ENCODE data around the gene F10.
"Not testable (repeated sequence)": the region's sequence is repeated elsewhere in the genome, so short reads cannot be mapped to it uniquely, and the experiment has no call there.

F10 gene

DNA sequence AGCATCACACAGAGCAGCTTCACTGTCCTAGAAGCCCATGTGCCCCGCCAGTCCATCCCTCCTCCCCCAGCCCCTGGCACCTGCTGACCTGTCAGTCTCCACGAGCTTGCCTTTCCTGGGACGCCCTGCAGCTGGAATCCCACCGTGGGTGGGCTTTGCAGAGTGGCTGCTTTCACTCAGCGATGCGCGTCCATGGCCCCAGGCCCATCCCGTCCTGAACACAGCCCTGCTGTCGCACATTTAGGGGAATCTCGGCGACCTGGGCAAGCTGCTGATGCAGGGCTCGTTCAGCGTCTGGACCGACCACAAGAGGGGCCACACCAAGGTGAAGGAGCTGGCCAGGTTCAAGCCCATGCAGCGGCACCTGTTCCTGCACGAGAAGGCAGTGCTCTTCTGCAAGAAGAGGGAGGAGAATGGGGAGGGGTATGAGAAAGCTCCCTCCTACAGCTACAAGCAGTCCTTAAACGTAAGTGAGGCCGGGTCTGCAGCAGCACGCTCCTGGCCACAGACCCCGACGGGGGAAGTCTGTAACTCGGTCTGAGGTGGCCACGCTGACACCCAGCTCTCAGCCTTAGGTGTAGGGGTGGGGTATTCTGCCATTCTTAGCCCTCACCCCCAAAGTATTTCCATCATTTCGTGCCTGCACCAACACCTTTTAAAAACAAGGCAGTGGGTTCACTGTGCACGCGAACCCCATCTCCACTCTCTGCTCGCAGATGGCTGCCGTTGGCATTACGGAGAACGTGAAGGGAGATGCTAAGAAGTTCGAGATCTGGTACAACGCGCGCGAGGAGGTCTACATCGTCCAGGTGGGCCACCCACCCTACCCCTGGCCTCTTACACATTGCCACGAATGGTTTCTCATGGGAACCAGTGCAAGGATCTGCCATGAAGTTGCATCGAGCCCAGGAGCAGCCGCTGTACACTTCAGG lies 35.3 kb upstream of the F10 start:
- DNase-seq, result no peak

DNA sequence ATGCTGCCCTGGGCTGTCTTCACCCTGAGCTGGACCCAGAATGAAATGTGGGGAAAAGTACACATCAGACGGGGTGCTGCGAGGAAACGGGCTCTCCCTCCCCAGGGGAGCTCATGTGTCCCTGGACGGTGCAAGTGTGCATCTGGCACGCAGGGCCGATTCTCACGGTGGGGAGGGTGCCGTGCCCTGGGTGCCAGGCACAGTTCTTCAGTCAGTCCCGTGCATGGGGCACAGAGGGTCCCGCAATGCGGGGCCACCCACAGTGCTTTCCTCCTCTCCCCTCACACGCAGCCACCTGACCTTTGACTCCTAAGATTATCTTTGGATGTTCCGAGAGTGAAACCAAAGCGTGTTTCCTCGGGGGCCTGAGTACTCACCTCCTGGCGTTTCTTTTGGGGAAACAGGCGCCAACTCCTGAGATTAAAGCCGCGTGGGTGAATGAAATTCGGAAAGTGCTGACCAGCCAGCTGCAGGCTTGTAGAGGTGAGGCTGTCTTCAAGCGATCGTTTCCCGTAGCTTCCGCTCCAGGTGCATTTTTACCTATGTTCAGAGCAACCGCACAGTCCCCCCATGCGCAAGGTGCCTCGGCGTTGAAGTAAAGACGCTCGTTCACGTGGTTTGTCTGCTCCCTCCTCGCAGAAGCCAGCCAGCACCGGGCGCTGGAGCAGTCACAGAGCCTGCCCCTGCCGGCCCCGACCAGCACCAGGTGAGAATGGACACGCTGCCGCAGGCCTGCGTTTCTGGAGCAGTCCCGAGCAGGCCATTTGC lies 34.5 kb upstream of the F10 start:
- no peak for DNase-seq

DNA sequence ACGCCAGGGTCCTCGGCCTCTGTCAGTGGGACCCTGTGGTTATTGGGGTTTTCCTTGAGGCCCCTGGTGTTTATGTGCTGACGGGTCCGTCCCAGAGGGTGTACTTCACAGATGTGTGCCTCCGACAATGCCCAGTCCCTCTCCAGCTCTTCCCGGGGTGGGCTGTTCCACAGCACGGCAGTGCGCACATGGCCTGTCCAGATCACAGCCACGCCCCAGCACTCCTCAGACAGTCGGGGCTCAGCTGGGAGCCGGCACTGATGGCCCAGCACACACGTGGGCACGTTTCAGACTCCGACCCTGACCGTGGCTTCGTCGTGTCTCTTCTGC lies 33.9 kb upstream of the F10 start:
- DNase-seq, result no peak

DNA sequence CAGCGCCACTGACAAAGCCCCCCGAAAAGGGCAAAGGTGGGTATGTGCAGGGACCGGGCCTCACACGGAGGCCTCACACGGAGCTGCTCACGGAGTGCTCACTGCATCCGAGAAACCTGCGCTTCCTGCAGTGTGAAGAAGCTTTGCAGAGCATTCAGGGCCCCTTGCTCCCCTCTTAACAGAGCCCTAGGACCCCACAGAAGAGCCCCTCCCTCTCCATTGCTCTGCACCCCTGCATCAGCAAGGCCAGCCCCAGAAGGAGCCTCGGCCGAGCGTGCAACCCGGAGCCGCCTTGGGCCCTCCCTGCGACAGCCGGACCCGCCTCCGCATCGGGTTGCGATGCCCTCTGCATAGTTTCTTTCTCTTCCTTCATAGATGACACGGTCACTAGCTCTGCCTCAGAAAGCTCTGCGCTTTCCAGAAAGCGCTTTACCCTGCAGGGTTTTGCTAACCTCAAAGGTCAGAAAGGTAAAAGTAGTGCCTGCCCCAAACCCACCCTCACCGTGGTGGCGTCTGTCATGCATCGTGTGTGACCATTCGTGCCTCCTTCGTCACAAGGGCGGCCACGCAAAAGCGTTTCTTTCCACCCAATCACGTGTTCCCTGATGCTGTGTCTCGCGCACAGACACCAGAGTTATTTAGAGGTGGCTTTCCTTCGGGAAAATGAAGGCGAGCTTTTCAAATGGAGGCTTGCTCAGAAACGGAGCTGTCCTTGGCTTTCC lies 32.7 kb upstream of the F10 start:
- DNase-seq, result no peak

DNA sequence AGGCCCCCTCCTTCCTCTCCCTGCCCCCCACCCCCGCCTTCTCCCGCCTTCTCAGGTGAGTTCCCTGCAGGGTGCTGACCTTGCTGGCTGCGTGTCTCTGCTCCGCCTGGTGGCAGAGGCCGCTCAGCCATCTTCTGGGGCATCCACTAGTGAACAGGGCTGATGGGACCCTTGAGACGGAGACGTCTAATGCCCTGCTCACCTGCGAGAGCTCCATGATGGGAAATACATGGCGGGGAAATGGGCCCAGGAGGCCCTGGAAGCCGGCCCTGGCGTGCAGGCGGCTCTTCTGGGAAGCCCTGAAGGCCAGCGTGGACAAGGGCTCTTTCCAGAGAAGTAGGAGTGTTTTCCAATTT lies 32.2 kb upstream of the F10 start:
- no peak for DNase-seq

DNA sequence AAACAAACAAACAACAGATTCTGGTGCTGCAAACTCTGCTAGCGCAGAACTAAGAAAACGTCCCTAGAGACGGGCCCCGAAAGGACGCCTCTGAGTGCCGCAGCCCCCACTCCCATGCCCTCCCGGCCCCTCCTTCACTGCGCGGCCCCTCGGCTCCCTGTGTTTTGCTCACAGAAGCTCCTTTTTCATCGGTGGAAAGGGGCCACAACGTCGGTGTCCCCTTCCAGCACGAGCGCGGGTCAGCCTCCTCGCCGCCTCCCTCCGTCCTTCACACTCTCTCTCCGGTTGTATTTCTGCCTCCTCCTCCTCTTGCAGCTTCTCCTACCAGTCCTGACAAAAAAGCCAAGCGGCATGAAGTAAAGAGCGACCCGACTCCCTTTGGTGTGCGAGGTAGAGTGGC lies 31.8 kb upstream of the F10 start:
- no peak for DNase-seq

DNA sequence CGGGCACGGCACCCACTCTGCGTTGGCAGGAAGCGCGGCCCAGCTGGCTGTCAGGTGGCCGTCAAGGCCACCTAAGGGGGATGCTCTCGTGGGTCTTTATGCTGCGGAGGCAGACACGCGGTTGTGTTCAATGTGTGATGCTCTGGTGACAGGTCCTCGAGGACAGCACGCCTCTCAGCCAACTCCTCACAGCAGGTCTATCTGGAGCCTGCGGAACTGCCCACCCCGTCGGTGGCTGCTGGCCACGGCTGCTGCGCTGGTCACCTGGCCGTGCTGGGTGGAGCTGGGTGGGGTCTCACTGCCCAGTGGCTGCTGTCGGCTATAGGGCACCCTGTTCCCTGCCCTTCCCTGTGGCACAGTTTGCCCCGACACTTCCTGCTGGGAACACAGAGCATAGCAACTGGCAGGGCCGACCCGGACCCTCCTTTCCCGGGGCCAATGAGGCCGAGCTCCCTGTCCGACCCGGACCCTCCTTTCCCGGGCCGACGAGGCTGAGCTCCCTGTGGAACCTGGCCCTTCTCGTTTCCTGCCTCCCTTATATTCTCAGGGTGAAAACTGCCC lies 31.3 kb upstream of the F10 start:
- no peak for DNase-seq

DNA sequence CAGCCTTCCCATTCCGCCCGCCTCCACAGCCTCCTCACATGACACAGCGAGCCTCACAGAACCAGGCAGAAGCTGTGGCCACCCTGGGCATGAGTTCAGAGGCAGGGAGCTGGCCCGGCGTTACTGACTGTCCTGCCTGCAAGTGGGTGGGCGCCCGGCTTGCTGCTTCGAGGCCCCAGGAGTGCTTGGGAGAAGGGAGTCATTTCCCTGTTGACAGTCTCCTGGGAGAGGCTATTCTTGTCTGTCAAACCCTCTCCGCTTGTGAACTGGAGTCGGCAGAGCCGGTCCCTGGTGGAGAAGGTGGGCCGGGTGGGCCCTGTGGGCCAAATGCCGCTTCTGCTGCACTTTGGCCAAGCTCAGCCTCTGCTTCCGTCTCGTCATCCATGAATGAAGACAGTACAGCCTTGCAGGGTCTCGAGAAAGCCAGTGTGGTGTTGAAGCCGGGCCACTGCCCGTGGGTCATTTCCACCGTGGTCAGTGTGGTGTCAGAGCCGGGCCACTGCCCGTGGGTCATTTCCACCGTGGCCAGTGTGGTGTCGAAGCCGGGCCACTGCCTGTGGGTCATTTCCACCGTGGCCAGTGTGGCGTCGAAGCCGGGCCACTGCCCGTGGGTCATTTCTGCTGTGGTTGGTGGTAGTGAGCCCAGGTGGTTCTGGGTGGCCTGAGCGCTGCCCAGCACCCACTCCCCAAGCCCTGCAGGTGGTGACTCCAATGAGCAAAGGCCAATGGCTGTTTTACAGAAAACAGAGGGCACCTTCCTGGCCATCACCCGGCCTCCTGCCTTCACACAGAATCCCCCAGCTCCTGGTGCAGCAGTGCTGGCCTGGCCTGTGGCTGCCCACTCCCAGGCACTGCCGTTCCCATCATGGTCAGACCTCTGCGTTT lies 30.5 kb upstream of the F10 start:
- no peak for DNase-seq

DNA sequence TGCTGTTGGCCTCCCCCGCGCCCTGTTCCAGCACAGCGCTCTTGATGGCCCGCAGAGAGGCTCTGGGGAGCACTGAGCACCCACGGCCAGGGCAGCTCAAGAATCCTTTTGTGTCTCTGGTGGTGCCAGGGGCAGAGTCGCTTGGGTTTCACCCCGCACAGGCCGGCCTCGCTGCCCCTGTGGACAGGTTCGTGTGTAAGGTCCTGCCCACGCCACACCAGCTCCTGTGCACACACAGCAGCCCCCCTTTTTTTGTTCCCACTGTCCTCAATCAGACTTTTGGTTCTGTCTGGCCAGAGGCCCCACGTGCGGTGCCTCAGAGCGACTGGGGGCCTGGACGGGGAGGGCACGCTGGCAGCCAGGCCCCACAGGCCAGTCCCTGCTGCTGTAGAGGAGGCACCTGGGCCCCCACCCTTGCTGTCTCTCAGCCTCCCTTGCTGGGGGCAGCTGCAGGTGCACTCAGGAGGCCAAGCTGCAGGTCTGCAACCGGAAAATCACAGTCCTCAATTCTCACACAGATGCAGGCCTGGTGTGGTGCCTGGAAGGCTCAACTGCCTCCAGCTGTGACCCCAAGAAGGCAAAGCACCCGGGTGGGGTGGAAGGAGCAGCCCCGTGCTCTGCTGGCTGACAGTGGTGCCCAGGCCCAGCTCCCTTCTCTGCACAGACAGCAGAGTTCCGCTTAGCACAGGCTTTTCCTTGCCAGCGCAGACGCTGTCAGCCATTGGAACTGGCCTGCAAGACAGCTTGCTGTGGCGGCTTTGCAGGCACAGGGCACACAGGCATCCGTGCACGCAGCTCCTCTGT lies 29.6 kb upstream of the F10 start:
- no peak for DNase-seq

DNA sequence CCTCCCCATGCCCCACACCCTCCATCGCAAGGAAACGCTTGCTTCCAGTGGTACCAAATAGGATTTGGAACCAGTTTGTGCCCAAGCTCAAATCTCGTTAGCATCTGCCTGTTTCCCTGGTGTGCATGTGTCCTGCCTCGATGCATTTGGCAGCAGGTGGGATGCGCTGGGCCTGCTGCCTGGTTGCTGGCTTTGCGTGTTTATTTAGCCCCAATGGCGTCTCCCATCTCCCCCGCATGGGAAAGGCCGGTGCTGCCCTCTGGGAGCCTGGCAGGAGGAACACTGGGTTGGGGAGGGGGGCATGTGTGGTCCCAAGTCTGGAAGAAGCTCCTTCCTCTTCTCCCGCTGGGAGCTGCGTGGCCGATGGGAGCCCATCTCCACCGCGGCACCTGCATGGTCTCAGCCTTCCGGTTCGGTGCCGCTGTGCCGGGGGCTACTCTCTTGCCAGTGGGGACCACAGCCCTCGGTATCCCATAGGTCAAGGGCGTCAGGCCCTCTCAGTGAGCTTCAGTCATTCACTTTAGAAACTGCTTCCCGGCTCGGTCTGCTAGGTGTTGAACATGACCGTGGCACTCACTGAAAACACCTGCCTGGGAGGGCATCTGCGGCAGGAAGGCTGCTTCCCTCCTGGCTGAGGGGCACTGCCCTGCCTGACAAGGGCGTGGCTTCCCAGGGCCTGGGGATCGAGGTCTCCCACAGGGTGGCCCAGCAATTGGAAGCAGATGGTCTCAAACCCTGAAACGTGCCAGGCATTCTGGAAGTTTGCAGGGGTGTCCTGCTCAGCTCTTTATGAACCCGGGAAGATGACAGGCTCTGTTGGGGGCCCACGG lies 28.8 kb upstream of the F10 start:
- DNase-seq, result no peak

DNA sequence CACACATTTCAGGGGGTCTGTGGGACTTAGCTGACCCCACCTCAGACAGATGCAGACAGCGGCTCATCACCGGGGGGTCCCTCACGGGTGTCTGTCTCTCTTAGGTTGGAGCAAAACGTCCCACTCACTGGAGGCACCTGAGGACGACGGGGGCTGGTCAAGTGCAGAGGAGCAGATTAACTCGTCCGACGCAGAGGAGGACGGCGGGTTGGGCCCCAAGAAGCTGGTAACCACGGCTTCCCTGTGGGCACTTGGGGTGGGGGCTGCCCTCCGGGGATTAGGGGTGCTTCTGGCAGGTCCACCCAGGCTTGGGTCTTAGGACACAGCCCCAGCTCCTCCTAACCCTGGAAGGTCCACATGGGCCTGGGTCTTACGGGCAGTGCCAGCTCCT lies 28.2 kb upstream of the F10 start:
- no peak for DNase-seq

DNA sequence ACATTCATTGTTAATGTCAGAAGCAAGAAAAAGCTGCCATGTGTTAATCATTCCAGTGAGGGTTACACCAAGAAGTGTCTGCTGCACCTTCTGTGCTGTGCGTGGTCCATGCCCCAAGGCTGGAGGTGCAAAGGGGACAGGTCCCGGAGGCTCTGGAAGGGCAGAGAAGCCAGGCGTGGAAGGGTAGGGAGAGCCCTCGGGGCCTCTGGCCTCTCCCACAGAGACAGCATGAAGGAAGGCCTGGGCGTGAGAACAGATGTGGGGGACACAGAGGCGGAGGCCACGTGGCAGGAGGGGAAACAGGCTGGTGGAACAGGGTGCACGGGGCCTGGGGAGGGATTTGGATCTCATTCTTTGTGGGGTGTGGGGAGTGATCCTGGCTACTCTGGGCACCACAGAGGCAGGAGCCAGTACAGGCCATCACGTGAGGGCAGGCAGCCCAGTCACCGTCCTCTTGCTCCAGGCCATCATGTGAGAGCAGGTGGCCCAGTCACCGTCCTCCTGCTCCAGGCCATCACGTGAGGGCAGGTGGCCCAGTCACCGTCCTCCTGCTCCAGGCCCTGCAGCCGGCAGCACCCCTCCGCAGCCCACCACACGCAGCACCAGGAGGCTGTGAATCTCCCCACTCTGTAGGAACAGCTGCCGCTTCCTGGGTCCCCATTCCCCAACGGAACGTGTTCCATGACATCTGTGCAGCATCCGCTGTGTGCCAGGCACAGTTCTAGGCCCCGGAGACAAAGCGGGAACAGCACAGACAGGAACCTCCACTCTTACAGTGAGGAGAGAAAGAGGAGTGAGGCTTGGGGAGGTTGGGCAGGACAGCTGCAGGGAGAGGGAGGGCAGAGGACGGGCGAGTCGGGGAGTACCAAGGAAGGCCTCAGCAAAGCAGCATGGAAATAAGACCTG lies 27.2 kb upstream of the F10 start:
- DNase-seq, result no peak

DNA sequence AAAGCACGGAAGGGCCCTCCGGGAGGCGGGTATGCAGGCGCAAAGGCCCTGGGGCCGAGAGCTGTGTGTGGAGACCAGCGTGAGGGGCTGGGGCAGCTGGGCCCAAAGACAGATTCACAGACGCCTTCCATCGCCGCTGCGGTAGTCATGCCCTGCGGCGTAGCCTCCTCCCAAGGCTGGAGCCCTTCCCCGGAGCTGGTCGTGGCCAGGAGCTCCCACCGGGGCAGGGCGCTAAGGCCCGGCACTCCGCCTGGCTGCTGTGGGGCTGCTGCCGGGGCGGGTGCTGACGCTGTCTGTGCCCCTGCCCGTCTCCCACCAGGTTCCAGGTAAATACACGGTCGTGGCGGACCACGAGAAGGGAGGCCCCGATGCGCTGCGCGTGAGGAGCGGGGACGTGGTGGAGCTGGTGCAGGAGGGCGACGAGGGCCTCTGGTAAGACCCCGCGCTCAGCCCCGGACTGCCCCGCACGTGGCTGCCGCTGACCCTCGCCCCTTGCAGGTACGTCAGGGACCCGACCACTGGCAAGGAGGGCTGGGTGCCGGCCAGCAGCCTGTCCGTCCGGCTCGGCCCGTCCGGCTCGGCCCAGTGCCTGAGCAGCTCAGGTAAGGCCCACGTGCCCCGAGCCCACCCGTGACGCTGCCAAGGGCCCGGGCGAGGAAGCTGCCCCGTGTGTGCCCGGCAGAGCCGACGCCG lies 26.4 kb upstream of the F10 start:
- no peak for DNase-seq

DNA sequence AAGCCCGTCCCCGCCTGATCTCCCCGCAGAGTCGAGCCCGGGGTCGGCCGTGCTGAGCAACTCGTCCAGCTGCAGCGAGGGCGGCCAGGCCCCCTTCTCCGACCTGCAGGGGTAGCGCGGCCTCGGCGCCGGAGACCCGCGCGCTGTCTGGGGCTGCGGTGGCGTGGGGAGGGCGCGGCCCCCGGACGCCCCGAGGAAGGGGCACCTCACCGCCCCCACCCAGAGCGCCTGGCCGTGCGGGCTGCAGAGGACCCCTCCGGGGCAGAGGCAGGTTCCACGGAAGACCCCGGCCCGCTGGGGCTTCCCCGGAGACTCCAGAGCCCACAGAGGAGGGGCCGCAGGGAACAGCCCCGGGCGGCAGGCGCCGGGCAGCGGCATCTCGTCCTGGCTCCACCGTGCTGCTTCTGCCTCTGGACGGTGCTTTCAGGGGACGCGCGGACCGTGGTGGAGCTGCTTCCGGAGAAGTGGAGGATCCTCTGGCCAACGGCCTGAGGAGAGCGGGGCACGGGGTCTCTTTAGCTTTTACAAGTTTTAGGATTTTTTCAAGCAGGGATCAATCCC lies 25.8 kb upstream of the F10 start:
- no peak for DNase-seq

DNA sequence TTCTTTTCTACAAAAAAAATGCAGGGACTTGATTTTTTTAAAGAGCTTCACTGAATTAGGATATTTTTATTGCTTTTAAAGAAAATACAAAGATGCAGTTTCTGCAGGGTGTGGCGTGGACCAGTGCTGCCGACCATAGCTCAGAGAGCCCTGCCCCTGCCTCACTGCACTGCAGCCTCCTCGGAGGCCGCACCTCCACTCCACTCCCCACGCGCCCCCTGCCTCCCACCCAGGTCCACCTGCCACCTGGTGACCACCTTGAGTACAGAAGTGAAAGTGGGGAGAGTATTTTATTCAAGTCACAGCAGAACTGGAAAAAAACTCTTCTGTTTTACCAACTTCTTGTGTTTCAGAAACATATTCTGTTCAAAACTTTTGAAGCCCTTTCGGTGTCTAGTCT lies 24.9 kb upstream of the F10 start:
- no peak for DNase-seq

DNA sequence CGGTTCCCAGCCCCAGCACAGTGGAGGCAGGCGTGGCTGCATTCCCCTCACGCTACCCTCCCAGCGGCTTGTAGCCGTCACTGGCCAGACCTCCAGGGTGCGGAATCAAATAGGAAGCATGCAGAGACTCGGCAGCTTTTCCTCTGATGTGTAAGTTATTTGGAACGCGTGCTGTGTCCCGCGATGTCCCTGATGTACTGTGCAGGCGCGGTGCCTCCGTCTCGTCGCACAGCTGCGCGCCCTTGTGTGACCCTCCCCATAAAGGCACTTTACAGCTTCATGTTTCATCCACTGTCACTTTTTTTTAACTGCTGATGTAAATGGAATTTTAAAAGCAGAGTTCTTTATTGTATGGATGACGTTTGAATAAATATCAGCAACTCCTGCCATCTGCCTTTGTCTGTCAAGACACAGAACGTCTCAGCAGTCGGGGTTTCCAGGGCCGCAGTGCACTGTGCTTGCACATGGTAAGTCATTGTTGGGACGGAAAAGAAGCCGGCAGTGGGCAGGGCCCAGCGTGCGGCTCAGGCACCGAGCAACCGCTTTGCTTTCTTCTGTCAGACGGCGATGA lies 24.4 kb upstream of the F10 start:
- no peak for DNase-seq

DNA sequence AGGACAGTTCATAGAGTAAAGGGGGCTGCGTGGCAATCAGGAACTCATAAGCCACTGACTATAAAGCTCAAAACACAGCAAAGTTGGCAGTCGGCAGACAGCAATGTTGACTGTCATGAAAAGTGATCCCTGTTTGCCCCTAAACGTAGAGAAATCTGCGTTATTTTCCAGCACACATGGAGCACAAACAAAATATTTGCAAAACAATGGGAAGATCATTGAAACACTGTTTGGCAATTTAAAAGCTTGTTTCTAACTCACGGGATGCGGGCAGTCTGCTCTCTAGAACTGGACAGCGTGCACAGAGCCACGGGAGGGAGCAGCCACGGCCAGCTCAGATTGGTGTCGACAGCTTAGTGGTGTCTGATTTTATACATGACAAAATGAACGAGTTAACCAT lies 23.5 kb upstream of the F10 start:
- DNase-seq, result no peak

DNA sequence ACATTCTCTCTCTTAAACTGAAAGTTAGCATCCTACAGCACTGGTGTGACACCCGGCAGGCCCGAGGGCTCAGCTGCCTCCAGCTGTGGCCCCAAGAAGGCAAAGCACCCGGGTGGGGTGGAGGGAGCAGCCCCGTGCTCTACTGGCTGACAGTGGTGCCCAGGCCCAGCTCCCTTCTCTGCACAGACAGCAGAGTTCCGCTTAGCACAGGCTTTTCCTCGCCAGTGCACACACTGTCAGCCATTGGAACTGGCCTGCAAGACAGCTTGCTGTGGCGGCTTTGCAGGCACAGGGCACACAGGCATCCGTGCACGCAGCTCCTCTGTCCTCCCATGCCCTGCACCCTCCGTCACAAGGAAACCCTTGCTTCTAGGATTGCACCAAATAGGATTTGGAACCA lies 20.3 kb upstream of the F10 start:
- DNase-seq, result not testable (repeated sequence)
